Lung (tissue), 12 donors: ENCODE data around the gene LEPROT. TPM values are rescaled to one million over a fixed set of nuclear protein-coding genes. Genes with fewer than 3 reads are reported as not detected.
A peak's percentile ranks its signal among the peaks of the same experiment; 100 is the strongest.

ENCODE experiments used
- ATAC-seq: fragments of 200-7000 bp; cut with Tn5 transposase; one replicate; pipeline ENCODE4 v1.9.1; 2020; ENCODE audit warnings: moderate number of reproducible peaks; ENCODE audit not compliant: insufficient read depth, low FRiP score
- DNase-seq, 3 donors: peaks; one replicate each; pipeline ENCODE4 v3.0.0-alpha.2; 2013 to 2017
- H3K27ac ChIP-seq, 2 donors: one replicate each; pipeline ENCODE4 v1.5.1; 2013; ENCODE audit warnings: mild to moderate bottlenecking in 2 of 2, moderate library complexity in 2 of 2, control low read depth in 1 of 2, inconsistent platforms in 1 of 2, low read depth in 1 of 2, low read length in 1 of 2
- H3K27me3 ChIP-seq, 3 donors: one replicate each; pipeline ENCODE4 v1.5.1; 2013; ENCODE audit warnings: low read length in 2 of 3; ENCODE audit not compliant: control insufficient read depth in 3 of 3, insufficient read depth in 3 of 3
- H3K36me3 ChIP-seq, 4 donors: one replicate each; pipeline ENCODE4 v1.5.1; 2013; ENCODE audit warnings: low read length in 4 of 4, mild to moderate bottlenecking in 1 of 4, moderate library complexity in 1 of 4; ENCODE audit not compliant: control insufficient read depth in 4 of 4, insufficient read depth in 4 of 4
- H3K4me1 ChIP-seq, 5 donors: one replicate each; pipeline ENCODE4 v1.5.1; 2013; ENCODE audit warnings: low read length in 5 of 5, mild to moderate bottlenecking in 2 of 5, moderate library complexity in 1 of 5; ENCODE audit not compliant: control insufficient read depth in 5 of 5, insufficient read depth in 5 of 5
- H3K4me3 ChIP-seq: one replicate; pipeline ENCODE4 v1.5.1; 2013; ENCODE audit warnings: mild to moderate bottlenecking, control low read depth, moderate library complexity
- H3K9ac ChIP-seq, 2 donors: one replicate each; pipeline ENCODE4 v1.5.1; 2013; ENCODE audit warnings: low read length in 2 of 2, control low read depth in 1 of 2; ENCODE audit not compliant: insufficient read depth in 1 of 2
- H3K9me3 ChIP-seq, 4 donors: one replicate each; pipeline ENCODE4 v1.5.1; 2013; ENCODE audit warnings: low read length in 3 of 4, mild to moderate bottlenecking in 1 of 4, moderate library complexity in 1 of 4; ENCODE audit not compliant: control insufficient read depth in 4 of 4, insufficient read depth in 3 of 4
- WGBS, 2 donors: extraction: QIAGEN DNeasy Blood & Tissue Kit; methylation state at CpG; one replicate each; pipeline ENCODE4 v1.1.7; 2013; 5-methylcytosine and 5-hydroxymethylcytosine counted together
- polyA plus RNA-seq, 2 donors: library from polyadenylated mRNA; stranded (reverse); fragments of 200-250 nt; gene quantifications; one replicate each; pipeline ENCODE4 v1.2.1, GENCODE V29; 2013
- total RNA-seq, 2 donors: library from RNA; depleted of rRNA in 1 of 2; stranded (reverse); fragments of >200 nt in 1 of 2; gene quantifications; one replicate each; pipeline ENCODE4 v1.2.1, GENCODE V29; 2014 to 2021
- TF ChIP-seq, protein P1 (sequence below): IDR thresholded peaks from 2 replicates; pipeline ENCODE4 v1.5.1; 2012; ENCODE audit warnings: mild to moderate bottlenecking; ENCODE audit errors: control extremely low read depth, extremely low read depth
- donor health status: control.
- donor health status: control.
- donor health status: Bipolar disorder and iron deficiency.
- donor health status: healthy.
- donor health status: DM: yes; HTN: yes; CAD: no.

LEPROT gene
- total and polyA plus RNA-seq, 4 donors: 43.0 to 88.6 (median 68.5) TPM

DNA sequence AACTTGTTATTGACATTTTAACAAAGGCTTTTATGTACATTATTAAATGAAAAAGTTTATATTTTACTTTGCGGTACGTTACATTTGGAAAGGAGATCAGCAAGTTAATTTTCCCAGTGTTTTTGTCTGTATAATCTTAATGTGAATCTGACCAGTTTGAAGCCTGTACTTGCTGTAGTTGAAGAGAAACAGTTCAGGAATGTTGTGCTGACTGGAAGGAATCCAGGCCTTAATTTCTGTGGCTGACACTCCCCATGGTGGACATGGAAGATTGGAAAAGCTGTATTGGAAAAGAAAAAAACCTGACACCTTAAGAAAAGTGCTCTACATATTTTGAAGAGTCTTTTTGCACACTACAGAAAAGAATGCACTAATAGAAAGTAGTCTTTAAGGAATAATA lies 15.5 kb downstream of the LEPROT start:
- H3K27me3 ChIP-seq: no peaks in the 10 kb centered on the region
- no peak overlapping the region for H3K4me3 ChIP-seq
- TF ChIP-seq, protein P1, sequence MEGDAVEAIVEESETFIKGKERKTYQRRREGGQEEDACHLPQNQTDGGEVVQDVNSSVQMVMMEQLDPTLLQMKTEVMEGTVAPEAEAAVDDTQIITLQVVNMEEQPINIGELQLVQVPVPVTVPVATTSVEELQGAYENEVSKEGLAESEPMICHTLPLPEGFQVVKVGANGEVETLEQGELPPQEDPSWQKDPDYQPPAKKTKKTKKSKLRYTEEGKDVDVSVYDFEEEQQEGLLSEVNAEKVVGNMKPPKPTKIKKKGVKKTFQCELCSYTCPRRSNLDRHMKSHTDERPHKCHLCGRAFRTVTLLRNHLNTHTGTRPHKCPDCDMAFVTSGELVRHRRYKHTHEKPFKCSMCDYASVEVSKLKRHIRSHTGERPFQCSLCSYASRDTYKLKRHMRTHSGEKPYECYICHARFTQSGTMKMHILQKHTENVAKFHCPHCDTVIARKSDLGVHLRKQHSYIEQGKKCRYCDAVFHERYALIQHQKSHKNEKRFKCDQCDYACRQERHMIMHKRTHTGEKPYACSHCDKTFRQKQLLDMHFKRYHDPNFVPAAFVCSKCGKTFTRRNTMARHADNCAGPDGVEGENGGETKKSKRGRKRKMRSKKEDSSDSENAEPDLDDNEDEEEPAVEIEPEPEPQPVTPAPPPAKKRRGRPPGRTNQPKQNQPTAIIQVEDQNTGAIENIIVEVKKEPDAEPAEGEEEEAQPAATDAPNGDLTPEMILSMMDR: no peak
- ATAC-seq (no peak), DNase-seq (peak in 2 of 3 donors; percentile 43 to 65)
- no peak overlapping the region for H3K9ac ChIP-seq
- 73 to 82% methylated on average over 2 of the region's 2 CpGs for WGBS, 2 donors
- H3K4me1 ChIP-seq: peaks cover 0 to 5% (median 0%) of the 10 kb centered on the region in 5 donors
- no peaks in the 10 kb centered on the region for H3K9me3 ChIP-seq
- no peak overlapping the region for H3K27ac ChIP-seq
- peaks cover 3 to 15% (median 7%) of the 10 kb centered on the region in 4 donors for H3K36me3 ChIP-seq

DNA sequence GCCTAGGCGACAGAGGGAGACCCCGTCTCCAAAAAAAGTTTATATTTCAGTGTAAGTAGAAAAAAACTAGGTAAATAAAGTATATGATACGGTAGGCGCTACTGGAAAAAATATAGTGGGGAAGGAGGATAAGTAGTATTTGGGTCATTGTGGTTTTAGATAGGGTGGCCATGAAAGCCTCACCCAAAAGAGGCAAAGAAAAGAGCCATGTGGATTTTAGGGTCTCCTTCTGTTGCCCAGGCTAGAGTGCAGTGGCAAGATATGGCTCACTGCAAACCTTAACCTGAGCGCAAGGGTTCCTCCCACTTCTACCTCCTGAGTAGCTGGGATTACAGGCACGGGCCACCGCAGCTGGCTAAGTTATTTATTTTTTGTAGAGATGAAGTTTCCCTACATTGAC lies 17.1 kb downstream of the LEPROT start:
- H3K27me3 ChIP-seq: no peaks in the 10 kb centered on the region
- ATAC-seq (no peak), DNase-seq (no peak)
- H3K36me3 ChIP-seq: peaks cover 0 to 10% (median 3%) of the 10 kb centered on the region in 4 donors
- H3K4me1 ChIP-seq: peaks cover 0 to 5% (median 0%) of the 10 kb centered on the region in 5 donors
- H3K9ac ChIP-seq: no peak overlapping the region
- no peaks in the 10 kb centered on the region for H3K9me3 ChIP-seq
- TF ChIP-seq, protein P1: no peak
- WGBS, 2 donors: 96 to 97% methylated on average over 7 of the region's 7 CpGs
- H3K4me3 ChIP-seq: no peak overlapping the region
- no peak overlapping the region for H3K27ac ChIP-seq

DNA sequence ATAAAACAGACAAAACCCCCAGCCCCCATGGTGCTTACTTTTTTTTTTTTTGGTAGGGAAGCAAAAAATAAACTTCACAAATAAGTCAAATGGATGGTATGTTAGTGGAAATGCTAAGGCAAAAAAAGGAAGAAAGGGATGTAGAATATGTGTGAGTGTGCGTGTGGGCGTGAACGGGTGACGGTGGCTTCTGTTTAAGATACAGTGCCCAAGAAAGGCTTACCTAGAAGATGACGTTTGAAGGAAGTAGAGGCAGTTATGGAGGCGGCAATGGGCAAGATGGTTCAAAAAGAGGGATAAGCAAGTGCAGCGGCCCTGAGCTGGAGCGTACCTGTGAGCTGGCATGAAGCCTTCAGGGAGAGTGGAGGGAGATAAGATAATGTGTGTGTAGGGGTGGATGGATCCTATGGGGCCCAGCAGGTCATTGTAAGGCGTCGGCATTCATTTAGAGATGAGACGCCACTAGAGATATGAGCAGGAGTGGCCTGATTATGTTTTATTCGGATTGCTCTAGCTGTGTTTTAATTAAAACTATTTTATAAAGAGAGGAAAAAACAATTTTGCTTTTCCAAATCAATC lies 19.9 kb downstream of the LEPROT start:
- Histone ChIP-seq H3K4me3 (no peak overlapping the region), H3K27ac (peak overlapping the region in 1 of 2 donors; percentile 44), H3K4me1 (peaks cover 0 to 5% (median 0%) of the 10 kb centered on the region in 5 donors), H3K27me3 (no peaks in the 10 kb centered on the region), H3K9ac (no peak overlapping the region), H3K9me3 (no peaks in the 10 kb centered on the region), H3K36me3 (peaks cover 0 to 3% (median 0%) of the 10 kb centered on the region in 4 donors)
- ATAC-seq (no peak), DNase-seq (no peak)
- TF ChIP-seq, protein P1: no peak
- WGBS, 2 donors: 74 to 83% methylated on average over 12 of the region's 12 CpGs

DNA sequence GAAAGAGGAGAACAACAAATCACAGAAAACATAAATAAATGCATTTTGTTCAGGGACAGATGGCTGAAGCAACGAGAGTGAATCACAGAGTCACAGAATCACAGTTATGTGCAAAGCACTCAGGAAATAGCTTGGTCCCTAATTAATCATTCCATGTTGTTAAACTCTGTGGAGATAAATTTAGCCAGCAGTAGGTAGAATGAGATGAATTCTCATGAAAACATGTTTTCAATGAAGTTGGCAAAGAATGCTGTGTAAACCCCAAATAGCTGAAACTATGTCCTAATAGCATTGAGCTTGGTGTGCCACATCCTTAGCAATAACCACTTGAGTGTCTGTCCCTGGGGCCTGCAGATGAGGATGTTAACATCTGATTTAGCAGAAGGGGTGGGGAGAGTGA lies 20.4 kb downstream of the LEPROT start:
- TF ChIP-seq, protein P1: no peak
- H3K9ac ChIP-seq: no peak overlapping the region
- H3K27ac ChIP-seq: no peak overlapping the region
- H3K27me3 ChIP-seq: no peaks in the 10 kb centered on the region
- no peak for DNase-seq
- no peaks in the 10 kb centered on the region for H3K9me3 ChIP-seq
- no peak for ATAC-seq
- H3K36me3 ChIP-seq: peaks cover 0 to 3% (median 0%) of the 10 kb centered on the region in 4 donors
- H3K4me3 ChIP-seq: no peak overlapping the region
- peaks cover 0 to 3% (median 0%) of the 10 kb centered on the region in 5 donors for H3K4me1 ChIP-seq
- WGBS, 2 donors: 56 to 58% methylated on average over 1 of the region's 1 CpG
